ENCODE measurements around the gene HOXD3.

HOXD3 gene

DNA sequence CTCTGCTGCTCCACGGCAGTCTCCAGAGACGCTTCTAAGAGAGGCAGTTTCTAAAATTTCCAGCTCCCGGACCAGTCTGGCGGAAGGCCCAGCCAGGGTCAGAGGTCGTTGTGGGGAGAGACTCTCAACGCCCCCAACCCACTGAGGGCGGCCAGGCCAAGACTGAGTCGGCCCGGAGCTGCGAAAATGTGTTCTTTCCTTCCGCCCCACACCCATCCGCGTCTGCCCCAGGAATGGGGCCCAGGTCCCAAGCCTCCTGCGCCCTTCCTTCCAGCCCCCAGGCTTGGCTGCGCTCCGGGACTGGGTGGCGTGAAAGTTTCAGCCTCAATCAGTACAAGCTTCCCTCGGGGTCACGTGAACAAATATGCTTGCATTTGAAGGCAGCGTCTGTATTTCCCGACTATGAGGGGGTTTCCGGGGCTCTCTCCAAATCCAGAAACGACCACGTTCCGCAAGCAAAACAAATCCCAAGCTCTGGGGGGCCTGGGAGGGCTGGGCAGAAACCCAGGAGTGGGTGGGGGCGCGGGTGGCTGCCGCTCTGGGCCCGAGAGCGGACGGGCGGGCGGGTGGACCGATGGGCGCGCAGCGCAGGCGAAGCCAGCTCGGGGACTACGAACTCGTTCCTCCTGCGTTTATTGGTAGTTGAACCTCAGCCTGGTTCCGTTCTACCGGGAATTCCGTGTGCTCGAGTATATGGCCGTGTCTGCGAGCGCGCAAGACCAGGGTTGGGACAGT, 3.3 kb downstream of the HOXD3 start:
- peak overlapping the region; percentile 15 for H3K4me3 ChIP-seq (ENCODE audit: low read depth, low read length)
- no peak for DNase-seq (ENCODE audit: low read depth)

GRCh38 chr2:176160986-176161824, 4.1 kb downstream of the HOXD3 start:
- H3K4me3 ChIP-seq (ENCODE audit: low read depth, low read length): no peak overlapping the region

DNA sequence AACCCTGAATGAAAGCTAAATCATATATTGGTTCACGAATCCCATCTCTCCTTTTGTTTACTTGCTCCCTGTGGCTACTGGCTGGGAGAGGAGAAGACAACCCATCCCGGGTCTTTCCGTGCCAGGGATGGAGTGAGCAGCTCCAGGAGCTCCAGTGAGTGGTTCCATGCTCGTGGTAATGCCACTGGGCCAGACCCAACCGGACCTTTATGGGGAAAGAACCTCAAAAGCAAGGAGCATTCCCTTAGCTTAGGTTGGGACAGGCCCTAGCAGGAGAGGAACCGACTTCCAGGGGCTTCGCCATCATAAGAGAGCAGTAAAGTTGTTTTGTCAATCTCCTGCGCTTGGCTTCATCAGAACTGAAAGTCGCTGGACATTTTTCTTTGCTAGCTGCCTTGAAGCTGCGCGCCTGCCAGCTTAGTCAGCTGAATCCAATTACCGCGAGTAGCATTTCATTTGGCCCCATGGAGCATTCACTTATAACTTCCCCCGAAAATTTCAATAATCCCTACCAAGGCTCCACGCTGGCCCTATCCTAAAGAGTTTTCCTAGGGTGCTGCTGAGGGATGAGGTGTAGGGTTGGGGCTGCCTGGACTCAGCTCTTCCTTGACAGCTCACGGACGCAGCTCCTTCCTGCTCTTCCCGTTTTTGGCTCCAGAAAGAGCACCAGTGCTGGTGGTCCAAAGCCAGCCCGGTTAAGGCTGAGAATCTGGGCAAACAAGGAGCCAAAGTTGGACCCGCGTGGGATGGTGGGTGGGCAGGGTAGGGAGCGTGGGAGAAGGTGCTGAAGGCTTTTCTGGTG, 4.9 kb downstream of the HOXD3 start:
- peak overlapping the region; percentile 17 for H3K4me3 ChIP-seq (ENCODE audit: low read depth, low read length)
- peak; percentile 33 for DNase-seq (ENCODE audit: low read depth)

More at GRCh38 chr2:176160986-176161824, 4.1 kb downstream of the HOXD3 start:
- no peak for DNase-seq (ENCODE audit: low read depth)

- DNase-seq (ENCODE audit: low read depth): no peak
- H3K4me3 ChIP-seq (ENCODE audit: low read depth, low read length): no peak overlapping the region
Observed at GRCh38 chr2:176162911-176163671, 6.0 kb downstream of the HOXD3 start.

DNA sequence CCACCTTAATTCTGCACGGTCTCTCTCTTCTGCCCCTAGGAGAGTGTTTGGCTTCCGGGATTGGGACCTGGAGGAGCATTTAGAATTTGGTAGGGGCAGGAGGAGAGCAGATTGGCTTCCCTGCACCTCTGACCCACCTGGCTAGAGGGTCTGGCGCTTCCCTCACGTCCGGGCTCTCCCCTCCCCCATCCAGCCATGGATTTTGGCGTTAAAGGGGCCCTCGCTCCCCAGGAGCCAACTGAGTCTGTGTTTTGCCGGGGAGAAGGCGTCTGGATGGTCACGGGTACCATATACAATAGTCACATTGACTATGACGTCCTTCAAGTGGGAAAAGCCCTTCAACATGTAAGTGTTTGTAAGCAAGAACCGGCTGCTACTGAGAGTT, 6.6 kb downstream of the HOXD3 start:
- H3K4me3 ChIP-seq (ENCODE audit: low read depth, low read length): no peak overlapping the region
- no peak for DNase-seq (ENCODE audit: low read depth)

DNA sequence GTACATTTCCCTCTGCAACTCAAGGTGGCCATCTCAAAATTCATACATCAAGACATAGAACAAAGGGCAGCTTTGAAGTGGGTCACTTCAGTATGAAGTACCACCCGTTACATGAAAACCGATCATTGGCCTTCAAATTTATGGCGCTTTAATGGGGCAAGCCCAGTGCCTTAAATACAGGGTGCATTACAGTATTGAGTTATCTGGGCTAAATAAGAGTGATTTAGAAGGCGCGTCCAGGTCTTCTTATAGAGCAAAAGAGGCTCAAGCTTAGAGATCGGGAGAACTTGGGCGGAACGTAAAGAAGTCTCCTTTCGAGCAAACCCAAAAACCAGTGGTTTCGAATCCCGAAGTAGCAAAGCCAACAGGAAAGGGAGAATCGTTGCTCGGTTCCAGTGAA, 7.1 kb downstream of the HOXD3 start:
- H3K4me3 ChIP-seq (ENCODE audit: low read depth, low read length): no peak overlapping the region
- no peak for DNase-seq (ENCODE audit: low read depth)

- DNase-seq (ENCODE audit: low read depth): no peak
- H3K4me3 ChIP-seq (ENCODE audit: low read depth, low read length): no peak overlapping the region
Observed at GRCh38 chr2:176164611-176165369, 7.7 kb downstream of the HOXD3 start.

- no peak for DNase-seq (ENCODE audit: low read depth)
- no peak overlapping the region for H3K4me3 ChIP-seq (ENCODE audit: low read depth, low read length)
Observed at GRCh38 chr2:176165370-176166050, 8.4 kb downstream of the HOXD3 start.

DNA sequence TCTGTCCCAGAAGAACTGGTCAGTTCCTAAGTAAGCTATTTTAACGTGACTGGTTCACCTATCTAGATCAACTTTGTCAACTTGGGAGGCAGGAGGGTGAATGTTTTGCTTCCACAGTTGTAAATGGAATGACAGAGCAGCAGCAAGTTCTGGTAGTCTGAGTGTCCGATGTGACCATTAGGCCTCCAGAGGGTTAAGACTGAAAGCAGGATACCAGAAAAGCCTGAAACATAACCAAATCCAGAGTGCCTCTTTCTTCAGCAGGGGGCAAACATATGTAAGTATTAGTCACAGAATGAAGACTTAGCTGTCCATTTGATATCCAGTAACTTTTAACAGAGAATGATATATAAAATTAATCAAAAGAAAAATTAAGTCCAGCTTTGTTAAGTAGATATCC, 9.2 kb downstream of the HOXD3 start:
- DNase-seq (ENCODE audit: low read depth): no peak

DNA sequence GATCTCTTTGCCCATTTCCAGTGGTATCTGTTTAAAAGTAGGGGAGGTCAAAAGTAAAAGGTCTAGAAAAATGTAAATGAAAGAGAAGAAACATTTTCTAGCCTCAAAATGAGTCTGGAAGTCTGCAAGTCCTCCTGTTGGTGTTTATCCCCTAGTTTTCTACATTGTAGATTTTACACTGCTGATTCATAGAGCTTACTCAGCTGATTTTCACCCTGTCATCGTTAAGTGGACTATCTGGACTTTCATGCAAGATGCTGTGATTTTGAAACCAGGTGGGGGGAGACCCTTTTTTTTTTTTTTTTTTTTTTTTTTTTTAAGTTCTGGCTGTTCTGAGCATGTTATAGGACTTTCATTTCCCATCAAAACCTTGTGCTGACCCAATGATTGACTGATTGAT, 10.3 kb downstream of the HOXD3 start:
- no peak for DNase-seq (ENCODE audit: low read depth)
- H3K4me3 ChIP-seq (ENCODE audit: low read depth, low read length): no peak overlapping the region

More for the DNA sequence above, 9.2 kb downstream of the HOXD3 start:
- no peak overlapping the region for H3K4me3 ChIP-seq (ENCODE audit: low read depth, low read length)

DNA sequence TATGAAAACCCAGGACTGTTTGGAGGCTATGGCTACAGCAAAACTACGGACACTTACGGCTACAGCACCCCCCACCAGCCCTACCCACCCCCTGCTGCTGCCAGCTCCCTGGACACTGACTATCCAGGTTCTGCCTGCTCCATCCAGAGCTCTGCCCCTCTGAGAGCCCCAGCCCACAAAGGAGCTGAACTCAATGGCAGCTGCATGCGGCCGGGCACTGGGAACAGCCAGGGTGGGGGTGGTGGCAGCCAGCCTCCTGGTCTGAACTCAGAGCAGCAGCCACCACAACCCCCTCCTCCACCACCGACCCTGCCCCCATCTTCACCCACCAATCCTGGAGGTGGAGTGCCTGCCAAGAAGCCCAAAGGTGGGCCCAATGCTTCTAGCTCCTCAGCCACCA, 12.1 kb downstream of the HOXD3 start:
- H3K4me3 ChIP-seq (ENCODE audit: low read depth, low read length): no peak overlapping the region
- DNase-seq (ENCODE audit: low read depth): no peak

- no peak for DNase-seq (ENCODE audit: low read depth)
- H3K4me3 ChIP-seq (ENCODE audit: low read depth, low read length): no peak overlapping the region
Observed at GRCh38 chr2:176169711-176170110, 12.6 kb downstream of the HOXD3 start.

GRCh38 chr2:176170602-176171305, 13.6 kb downstream of the HOXD3 start:
- H3K4me3 ChIP-seq (ENCODE audit: low read depth, low read length): no peak overlapping the region
- no peak for DNase-seq (ENCODE audit: low read depth)

DNA sequence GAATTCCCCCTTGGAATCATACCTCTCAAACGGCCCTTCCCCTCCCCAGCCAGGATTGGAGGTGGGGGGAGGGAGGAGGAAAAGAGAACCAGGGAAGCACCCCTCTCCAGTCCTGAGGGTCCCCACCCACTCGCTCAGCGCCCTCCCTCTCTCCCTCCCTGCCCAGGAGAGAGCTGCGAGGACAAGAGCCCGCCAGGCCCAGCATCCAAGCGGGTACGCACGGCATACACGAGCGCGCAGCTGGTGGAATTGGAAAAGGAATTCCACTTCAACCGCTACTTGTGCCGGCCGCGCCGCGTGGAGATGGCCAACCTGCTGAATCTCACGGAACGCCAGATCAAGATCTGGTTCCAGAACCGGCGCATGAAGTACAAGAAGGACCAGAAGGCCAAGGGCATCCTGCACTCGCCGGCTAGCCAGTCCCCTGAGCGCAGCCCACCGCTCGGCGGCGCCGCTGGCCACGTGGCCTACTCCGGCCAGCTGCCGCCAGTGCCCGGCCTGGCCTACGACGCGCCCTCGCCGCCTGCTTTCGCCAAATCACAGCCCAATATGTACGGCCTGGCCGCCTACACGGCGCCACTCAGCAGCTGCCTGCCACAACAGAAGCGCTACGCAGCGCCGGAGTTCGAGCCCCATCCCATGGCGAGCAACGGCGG, 14.4 kb downstream of the HOXD3 start:
- no peak for DNase-seq (ENCODE audit: low read depth)
- H3K4me3 ChIP-seq (ENCODE audit: low read depth, low read length): no peak overlapping the region

- no peak for DNase-seq (ENCODE audit: low read depth)
Observed at GRCh38 chr2:176172007-176172894, 15.1 kb downstream of the HOXD3 start.

DNA sequence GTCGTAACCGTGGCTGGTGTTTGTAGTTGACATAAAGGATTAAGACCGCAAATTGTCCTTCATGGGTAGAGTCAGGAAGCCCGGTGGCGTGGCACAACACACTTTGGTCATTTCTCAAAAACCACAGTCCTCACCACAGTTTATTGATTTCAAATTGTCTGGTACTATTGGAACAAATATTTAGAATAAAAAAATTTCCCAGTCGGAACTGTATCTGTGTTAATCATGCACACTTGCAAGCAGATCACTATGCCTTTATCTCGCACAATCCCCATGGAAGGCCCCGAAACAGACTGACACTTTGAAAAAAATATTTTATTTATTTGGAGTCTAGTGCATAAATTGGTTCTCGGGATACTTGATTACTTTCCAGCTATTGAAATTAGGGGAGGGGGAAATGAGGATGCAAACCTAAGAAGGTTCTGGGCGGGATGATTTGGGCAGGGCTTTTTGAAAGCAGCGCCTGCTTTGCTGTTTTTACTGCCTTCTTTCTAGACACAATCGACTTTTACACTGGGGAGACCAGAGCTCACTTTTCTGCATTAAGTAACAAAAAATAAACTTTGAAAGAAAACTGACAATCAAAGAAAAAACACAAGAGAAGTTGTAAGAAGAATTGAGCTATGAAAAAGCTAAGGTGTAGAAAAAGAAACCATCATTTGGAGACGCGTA, 15.9 kb downstream of the HOXD3 start:
- no peak overlapping the region for H3K4me3 ChIP-seq (ENCODE audit: low read depth, low read length)
- no peak for DNase-seq (ENCODE audit: low read depth)

More at GRCh38 chr2:176172007-176172894, 15.1 kb downstream of the HOXD3 start:
- H3K4me3 ChIP-seq (ENCODE audit: low read depth, low read length): no peak overlapping the region
